NCI-H2107 (cell line): Measurements from ENCODE around the gene ANKRD11.
"Not testable (repeated sequence)": the region's sequence is repeated elsewhere in the genome, so short reads cannot be mapped to it uniquely, and the experiment has no call there.

ENCODE experiments used
- DNase-seq: peaks from one replicate; lab custom pipeline; 2025; lab: John Stamatoyannopoulos, UW

The ANKRD11 gene

DNA sequence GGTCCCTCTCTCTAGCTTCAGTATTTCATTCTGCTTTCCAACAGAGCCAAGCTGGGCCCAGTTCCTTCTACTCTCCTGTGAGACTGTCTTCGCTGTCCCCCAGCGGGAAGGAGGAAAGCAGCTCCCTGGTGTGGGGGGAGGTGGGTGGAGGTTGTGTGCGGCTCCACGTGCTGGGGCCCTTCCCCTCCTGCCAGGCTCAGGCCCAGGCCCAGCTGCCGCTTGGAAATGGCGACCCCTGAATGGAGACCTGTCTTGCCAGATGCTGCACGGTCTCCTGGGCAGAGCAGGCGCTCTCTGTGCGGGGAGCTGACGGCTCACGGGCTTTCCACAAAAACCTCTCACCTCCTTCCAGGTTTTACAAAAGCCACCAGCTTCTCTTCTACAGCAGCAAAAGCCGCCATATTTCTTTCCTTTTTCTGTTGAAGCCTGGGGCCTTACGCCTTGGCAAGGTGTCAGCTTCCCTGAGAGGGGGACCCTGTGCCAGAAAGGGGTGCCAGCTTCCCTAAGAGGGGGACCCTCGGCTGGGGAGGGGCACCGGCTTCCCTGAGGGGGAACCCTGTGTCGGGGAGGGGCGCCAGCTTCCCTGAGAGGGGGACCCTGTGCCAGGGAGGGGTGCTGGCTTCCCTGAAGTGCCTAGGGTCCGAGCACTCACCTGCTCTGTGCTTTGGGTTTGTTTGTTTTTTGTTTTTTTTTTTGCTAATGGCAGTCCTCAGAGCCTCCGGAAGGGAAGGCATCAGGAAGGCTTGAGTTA lies 225.4 kb downstream of the ANKRD11 start:
- DNase-seq, result no peak

DNA sequence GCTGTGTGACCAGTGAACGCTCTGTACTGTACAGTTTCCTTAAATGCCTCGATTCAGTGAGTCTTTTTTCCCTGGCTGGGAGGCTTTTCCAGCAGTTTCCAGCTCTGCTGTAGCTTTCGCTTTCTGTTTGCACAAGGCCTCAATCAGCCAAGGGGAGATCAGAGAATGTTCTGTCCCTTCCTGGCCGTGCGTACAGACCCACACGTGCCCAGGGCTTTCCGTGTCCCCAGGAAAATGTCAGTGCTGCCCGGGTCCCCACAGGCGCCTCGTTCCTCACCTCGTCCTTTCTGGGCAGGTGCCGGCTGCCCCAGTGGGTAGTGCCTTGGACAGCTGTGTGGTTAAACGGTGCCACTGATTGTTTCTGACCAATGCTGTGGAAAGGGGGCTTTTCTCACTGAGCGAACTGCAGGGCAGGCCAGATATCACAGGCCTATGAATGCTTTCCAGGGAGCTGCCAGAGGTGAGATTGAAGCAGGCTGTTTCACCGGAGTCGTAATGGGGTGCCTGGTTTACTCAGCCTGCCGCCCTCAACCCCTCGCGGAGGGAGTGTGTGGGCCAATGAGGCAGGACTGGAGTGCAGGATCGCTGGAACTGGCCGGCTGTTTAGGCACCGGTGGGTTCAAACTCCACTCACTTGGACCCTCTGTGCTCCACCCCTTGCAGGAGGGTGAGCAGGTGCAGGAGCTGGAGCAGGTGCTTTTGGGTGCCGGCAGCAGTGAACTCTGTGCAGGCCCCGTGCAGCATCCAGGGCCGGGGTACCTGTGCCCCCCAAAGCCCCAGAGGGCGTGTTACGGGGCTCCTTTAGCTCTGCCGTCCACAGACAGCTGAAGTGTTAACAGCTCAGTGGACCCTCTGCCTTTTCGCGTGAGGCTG lies 228.4 kb downstream of the ANKRD11 start:
- no peak for DNase-seq

DNA sequence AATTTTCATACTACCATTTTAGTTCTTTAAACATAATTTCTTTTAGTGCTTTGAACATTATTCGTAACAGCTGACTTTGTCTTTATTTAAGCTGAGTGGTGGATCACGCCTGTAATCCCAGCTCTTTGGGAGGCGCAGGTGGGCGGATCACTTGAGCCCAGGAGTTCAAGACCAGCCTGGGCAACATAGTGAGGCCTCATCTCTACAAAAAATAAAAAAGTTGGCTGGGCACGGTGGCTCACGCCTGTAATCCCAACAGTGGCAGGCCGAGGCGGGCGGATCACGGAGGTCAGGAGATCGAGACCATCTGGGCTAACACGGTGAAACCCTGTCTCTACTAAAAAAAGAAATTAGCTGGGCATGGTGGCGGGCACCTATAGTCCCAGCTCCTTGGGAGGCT lies 230.5 kb downstream of the ANKRD11 start:
- not testable (repeated sequence) for DNase-seq

DNA sequence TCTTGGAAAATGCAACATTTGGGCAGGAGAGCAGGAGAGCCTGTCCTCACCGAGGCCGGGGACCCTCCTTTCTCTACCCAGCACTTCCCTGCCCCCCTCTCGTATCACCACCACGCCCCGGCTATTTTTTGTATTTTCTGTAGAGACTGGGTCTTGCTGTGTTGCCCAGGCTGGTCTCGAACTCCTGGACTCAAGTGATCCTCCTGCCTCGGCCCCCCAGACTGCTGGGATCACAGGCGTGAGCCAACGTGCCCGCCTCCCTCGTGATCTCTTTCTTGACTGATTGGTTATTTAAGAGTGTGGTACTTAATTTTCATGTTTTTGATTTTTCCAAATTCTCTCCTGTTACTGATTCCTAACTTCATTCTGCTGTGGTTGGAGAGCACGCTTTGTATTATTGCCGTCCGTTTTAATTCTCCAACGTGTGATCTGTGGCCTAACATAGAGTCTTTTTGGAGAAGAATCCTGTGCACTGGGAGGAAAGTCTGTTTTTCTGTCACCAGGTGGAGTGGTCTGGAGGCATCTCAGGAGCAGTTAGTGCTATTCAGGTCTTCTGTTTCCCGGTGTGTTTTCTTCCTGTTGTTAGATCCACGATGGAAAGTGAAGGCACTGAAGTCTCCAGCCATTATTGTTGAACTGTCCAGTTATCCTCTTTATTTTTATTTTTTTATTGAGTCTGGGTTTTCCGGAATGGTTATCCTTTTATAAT lies 232.4 kb downstream of the ANKRD11 start:
- DNase-seq, result no peak

DNA sequence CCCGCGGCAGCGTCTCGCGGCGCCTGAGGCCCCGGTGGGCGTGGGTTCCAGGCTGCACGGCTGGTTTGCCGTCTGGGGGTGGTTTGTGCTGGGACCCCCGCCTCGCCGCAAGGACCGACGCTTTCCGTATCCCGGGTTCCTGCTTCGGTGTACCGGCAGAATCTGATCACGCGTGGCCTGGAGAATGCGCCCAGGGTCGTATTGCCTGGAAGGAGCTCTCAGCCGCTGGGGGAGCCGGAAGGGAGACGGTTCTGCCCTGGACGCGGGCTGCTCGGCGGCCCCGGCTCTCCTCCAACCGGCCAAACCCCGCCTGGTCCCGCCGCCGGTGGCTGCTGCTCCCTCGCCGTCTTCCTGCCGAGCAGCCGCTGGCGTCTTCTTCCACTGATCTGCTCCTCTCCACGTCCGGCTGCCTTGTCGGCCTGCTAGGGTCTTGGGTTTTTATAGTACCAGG lies 233.1 kb downstream of the ANKRD11 start:
- no peak for DNase-seq

DNA sequence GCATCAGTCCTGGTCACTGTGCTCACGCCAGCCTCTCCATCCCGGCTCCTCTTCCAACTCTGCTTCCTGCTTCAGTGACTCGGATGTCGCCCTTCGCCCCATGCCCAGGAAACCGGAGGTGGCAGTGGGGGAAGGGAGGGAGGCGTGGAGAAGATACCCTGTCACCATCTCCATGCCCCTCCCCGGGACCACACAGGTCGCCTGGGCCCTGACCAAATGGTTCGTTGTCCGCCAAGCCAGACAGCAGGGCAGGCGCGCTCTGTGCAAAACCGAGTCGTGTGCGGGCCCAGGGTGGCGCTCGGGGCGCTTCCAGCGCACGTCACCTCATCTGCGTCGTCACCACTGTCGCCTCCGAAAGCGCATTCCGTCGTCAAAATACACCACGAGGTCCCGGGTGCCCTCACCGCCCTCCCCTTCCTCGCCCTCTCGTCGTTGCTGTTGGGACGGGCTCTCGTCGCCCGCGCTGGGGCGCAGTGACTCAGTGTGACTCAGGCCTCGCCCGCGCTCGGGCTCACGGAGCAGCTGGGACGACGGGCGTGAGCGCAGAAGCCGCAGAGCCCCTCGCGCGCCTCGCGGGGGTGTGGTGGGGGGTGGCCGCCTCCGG lies 233.6 kb downstream of the ANKRD11 start:
- no peak for DNase-seq

DNA sequence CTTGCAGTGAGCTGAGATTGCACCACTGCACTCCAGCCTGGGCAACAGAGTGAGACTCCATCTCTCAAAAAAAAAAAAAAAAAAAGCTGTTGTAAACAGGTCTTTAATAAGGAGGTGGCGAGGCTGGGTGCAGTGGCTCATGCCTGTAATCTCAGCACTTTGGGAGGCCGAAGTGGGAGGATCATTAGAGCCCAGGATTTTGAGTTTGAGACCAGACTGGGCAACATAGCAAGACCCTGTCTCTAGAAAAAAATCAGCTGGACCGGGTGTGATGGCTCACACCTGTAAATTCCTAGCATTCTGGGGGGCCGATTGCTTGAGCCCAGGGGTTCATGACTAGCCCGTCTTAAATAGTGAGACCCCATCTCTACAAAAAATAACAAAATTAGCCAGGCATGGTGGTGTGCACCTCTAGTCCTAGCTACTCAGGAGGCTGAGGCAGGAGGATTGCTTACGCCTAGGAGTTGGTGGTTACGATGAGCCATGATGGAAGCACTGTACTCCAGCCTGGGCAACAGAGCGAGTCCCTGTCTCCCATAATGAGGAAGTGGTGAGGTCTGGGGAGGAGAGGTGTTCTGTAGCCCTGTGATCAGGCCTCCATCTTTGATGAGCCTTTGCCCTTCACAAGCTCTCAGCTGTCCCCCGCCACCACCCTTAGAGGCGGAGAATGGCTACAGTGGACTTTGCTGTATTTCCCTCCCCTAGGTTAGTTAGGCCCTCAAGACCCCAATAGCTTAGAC lies 236.6 kb downstream of the ANKRD11 start:
- DNase-seq, result no peak

DNA sequence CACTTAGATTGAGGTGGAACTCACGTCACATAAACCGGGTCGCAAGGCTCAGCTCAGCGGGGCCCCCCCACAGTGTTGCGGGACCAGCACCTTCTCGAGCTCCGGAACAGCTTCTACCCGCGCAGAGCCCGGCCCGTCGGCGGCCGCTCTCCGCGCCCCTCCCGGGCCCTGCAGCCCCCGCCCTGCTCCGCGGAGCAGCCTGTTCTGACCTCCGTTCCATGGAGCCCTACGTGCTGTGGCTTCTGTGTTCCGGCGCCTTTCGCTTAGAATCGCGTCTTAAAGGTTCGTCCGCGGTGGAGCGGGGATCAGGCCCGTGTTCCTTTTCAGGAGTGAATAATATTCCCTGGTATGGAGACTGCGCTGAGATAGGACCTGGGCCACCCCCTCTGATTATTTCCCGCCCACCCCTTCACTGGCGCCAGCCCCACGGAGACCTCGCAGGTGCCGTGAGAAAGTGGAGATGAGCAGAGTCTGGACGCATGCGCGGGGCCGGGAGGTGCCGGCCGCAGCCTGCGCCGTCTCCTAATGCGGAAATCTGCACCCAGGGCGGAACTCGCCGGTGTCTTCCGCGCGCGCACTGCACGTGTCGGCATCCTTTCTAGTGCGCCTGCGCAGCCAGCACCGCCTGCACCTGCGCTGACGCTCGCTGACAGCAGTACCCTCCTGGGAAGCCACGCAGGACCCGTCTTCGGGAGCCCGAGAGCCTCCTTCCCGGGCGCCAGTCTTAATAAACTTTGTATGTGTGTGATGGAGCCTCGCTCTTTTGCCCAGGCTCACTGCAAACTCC lies 242.0 kb downstream of the ANKRD11 start:
- DNase-seq, result no peak

DNA sequence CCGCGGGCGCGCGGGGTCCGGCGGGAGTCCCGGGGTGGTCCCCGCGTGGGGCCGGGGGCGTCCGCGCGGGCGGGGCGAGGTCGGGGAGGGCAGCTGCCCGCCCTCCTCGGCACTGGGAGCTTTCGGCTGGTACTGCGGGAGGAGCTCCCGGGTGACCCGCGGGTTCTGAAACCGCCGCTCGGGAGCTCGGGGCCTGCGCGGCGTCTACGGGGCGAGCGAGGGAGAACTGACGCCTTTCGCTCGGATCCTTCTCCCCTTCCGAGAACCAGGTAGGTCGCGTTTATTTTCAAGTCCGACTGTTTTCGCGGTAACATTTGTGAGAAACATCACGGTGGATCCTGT lies 242.7 kb downstream of the ANKRD11 start:
- not testable (repeated sequence) for DNase-seq

DNA sequence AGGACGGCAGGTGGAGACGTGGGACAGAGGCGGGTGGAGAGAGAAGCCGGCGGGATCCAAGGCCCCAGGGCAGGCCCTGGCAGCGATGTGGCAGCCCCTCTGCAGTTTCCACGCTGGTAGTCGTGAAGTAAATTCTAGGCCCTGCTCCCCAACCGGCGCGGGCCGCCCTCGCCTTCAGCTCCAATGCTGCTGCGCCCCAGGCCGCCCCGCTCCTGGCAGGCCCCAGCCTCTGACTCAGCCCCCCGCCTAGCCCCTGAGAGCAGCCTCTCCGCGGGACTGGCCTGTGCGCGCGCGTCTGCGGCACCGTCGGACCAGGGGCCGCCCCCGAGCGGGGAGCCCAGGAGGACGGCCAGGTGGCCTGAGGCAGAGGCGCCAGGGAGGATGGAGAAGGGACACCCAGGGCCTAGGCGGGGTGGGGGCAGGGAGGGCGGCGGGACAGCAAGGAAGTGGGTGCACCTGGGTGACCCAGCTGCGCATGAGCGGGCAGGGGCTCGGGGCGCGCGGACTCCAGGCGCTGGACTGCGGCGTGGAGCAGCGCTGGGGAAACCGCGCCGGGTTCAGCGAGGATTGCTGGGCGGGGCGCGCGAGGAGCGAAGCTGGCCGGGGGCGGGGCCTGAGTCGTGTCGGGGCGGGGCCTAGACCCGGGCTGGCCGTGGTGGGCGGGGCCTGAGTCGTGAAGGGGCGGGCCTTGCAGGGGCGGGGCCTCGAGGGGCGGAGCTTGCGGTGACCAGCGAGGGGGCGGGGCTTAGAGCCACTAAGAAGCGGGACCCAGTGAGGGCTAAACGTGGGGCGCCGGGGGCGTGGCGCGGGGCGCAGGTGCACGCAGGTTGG lies 243.2 kb downstream of the ANKRD11 start:
- DNase-seq, result peak; percentile 7

DNA sequence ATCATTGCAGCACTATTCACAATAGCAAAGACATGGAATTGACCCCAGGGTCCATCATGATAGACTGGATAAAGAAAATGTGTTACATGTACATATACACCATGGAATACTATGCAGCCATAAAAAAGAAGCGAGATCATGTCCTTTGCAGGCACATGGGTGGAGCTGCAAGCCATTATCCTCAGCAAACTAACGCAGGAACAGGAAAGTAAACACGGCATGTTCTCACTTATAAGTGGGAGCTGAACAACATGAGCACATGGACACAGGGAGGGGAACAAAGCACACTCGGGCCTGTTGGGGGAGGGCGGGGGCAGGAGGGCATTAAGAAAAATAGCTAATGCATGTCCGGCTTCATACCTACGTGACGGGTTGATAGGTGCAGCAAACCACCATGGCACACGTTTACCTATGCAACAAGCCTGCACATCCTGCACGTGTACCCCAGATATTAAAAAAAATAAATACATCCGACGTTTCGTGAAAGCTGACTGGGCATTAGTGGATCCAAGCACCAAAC lies 243.9 kb downstream of the ANKRD11 start:
- DNase-seq, result no peak

DNA sequence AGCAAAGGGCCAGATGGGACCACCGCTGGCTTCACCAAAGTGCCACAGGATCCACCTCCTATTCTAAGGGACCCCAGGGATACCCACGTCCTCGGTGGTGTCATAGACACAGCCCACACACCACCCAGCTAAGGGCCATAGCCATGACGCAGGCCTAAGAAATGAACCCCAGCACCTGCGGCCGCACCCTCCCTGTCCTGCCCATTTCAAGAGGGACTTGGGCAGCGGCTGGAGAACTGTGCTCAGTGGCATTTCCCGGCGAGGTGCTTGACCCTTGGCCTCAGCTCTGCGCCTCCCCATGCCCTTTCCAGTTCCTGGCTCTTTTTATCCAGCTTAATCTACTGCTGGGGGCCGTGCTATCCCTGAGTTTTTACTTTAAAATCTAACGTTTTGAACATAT lies 245.6 kb downstream of the ANKRD11 start:
- DNase-seq, result no peak

DNA sequence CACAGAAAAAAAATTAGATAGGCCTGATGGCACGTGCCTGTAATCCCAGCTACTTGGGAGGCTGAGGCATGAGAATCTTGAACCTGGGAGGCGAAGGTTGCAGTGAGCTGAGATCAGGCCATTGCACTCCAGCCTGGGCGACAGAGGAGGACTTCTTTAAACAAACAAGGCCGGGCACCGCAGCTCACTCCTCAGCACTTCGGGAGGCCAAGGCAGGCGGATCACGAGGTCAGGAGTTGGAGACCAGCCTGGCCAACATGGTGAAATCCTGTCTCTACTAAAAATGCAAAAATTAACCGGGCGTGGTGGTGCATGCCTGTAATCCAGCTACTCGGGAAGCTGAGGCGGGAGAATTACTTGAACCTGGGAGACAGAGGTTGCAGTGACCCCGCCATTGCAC lies 246.1 kb downstream of the ANKRD11 start:
- not testable (repeated sequence) for DNase-seq

DNA sequence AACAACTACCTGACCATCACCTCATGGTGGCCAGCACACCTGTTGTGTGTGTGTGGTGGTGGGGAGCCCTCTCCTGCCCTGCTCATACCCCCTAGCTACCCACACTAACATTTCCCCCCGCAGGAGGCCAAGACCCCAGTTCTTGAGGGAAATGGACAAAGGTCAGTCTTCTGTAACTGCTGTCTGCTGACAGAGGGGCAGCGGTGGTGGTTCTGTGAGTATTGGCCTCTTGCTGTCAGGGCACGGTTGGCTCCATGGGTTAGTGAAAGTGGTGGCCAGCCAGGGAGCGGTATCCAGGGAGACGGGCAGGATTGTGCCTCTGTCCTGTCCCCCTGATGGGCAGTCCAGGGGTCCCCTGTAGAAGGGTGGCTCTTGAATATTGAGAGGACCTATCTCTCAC lies 246.7 kb downstream of the ANKRD11 start:
- DNase-seq, result no peak

DNA sequence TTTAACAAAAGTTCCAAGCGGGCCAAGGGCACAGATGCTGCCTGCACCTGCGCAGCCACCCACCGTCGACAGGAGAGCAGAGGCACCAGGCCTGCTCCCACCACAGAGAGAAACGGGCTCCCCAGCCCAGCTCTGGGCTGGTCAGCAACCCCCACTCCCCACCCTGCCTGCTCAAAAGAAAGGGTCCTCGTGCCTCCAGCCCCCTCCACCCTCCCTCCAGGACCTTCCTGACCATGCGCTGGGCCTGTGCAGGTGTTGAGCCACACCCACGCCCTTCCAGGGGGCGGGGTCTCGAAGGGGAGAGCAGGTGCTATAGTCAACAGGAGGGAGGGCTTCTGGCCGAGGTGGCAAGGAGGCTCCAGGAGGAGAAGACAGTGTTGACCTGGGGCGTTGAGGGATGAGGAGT lies 247.6 kb downstream of the ANKRD11 start:
- DNase-seq, result no peak

DNA sequence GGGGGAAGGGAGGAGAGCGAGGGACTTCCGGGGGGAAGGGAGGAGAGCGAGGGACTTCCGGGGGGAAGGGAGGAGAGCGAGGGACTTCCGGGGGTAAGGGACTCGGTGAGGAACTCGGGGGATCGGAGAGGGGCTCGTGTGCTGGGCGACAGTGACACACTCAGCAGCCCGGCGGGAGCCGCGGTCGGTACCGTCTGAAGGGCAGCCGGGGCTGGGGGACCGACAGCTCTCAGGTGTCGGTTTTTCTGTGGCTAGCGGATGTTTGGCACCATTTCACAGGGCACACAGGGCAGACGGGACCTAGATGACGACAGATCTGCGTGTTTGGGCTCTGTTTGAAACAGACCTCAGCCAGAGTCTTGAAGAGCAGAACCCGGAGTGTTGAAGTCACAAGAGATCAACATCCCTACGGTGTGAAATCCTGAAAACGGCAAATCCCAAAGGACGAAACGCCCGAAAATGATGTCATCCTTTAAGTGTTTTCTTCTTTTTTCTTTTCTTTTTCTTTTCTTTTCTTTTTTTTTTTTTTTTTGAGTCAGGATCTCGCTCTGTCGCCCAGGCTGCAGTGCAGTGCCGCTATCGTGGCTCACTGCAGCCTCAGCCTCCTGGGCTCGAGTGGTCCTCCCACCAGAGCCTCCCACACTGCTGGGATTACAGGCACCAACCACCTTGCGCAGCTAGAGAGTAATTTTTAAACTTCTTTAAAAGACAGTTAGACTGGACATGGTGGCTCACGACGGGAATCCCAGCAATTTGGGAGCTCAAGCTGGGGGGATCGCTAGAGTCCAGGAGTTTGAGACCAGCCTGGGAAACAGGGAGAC lies 249.0 kb downstream of the ANKRD11 start:
- peak; percentile 4 for DNase-seq

DNA sequence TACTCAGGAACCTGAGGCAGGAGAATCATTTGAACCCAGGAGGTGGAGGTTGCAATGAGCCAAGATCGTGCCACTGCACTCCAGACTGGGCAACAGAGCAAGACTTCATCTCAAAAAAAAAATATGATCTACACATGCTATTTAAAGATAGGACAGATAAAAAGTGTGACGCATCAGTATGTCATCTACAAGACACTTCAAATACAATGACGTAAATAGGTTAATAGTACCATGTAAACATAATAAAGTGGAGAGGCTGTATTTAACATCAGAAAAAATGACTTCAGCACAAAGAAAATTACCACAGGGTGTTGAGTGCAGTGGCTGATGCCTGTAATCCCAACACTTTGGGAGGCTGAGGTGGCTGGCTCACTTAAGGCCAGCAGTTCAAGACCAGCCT lies 252.6 kb downstream of the ANKRD11 start:
- no peak for DNase-seq

DNA sequence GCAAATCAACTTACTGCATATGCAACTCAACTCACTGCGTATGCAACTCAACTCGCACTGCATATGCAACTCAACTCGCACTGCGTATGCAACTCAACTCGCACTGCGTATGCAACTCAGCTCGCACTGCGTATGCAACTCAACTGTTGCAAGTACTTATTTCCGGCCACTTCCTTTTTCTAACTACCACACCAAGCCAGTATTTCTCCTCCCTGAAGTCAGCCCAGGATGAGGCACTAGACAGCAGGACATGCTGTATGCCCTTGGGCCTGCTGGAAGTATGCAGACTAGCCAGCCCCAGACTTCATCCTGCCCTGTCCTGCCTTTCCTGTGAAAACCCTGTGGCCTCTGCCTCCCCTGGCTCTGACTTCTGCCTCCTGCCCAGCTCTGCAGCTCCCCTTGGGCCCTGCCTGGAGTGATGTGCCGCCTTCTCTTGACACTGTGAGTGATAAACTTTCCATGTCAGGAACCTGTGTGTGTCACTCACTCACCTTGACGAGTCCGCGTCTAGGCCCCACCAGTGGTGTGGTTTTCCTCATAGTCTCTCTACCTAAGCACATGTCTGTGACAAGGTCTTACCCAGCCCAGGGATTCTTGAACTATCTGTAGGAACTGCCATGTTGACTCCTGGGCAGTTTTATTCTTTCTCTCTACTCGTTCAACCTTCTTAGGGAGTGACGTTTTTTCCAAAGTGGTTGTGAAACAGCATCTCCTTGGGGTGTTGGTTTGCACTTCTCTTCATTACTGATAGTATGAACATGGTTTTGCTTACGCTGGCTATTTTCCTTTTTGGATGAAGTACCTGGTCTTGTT lies 256.5 kb downstream of the ANKRD11 start:
- no peak for DNase-seq
